ENCODE data around the gene XRCC6.
A peak's percentile ranks its signal among the peaks of the same experiment; 100 is the strongest.
"Not testable (repeated sequence)": the region's sequence is repeated elsewhere in the genome, so short reads cannot be mapped to it uniquely, and the experiment has no call there.

XRCC6 gene

GRCh38 chr22:41664490-41664889, 43.4 kb downstream of the XRCC6 start:
- no peak for DNase-seq (ENCODE audit: low read depth in 1 of 2, low spot score in 1 of 2)
- TF ChIP-seq JUND (IDR thresholded peaks at IDR 0.05; ENCODE audit: low read depth), result no peak
- in situ Hi-C loops (cut with HindIII; ENCODE audit: low pct_unique_long_range_greater_than_20kb, low sequenced_read_pairs), result no loop called here

- no peak for DNase-seq (ENCODE audit: low read depth in 1 of 2, low spot score in 1 of 2)
- no peak for TF ChIP-seq JUND (IDR thresholded peaks at IDR 0.05; ENCODE audit: low read depth)
- in situ Hi-C loops (cut with HindIII; ENCODE audit: low pct_unique_long_range_greater_than_20kb, low sequenced_read_pairs), result no loop called here
These were observed 43.9 kb downstream of the XRCC6 start for GRCh38 chr22:41664951-41665350.

GRCh38 chr22:41668971-41669911, 48.1 kb downstream of the XRCC6 start:
- in situ Hi-C loops (cut with HindIII; ENCODE audit: low pct_unique_long_range_greater_than_20kb, low sequenced_read_pairs), result no loop called here
- DNase-seq (ENCODE audit: low read depth in 1 of 2, low spot score in 1 of 2), result no peak

GRCh38 chr22:41672096-41672495, 51.0 kb downstream of the XRCC6 start:
- DNase-seq (ENCODE audit: low read depth in 1 of 2, low spot score in 1 of 2), result peak in 1 of 2 experiments; percentile 78

More at GRCh38 chr22:41668971-41669911, 48.1 kb downstream of the XRCC6 start:
- no peak for TF ChIP-seq JUND (IDR thresholded peaks at IDR 0.05; ENCODE audit: low read depth)

GRCh38 chr22:41672780-41673509, 51.9 kb downstream of the XRCC6 start:
- in situ Hi-C loops (cut with HindIII; ENCODE audit: low pct_unique_long_range_greater_than_20kb, low sequenced_read_pairs), result no loop called here
- TF ChIP-seq JUND (IDR thresholded peaks at IDR 0.05; ENCODE audit: low read depth), result no peak
- peak in 1 of 2 experiments; percentile 62 for DNase-seq (ENCODE audit: low read depth in 1 of 2, low spot score in 1 of 2)

More at GRCh38 chr22:41672096-41672495, 51.0 kb downstream of the XRCC6 start:
- in situ Hi-C loops (cut with HindIII; ENCODE audit: low pct_unique_long_range_greater_than_20kb, low sequenced_read_pairs), result not testable (repeated sequence)

GRCh38 chr22:41674846-41675340, 53.8 kb downstream of the XRCC6 start:
- in situ Hi-C loops (cut with HindIII; ENCODE audit: low pct_unique_long_range_greater_than_20kb, low sequenced_read_pairs), result no loop called here
- TF ChIP-seq JUND (IDR thresholded peaks at IDR 0.05; ENCODE audit: low read depth), result no peak
- no peak for DNase-seq (ENCODE audit: low read depth in 1 of 2, low spot score in 1 of 2)

GRCh38 chr22:41676134-41676533, 55.0 kb downstream of the XRCC6 start:
- no peak for TF ChIP-seq JUND (IDR thresholded peaks at IDR 0.05; ENCODE audit: low read depth)
- no peak for DNase-seq (ENCODE audit: low read depth in 1 of 2, low spot score in 1 of 2)
- in situ Hi-C loops (cut with HindIII; ENCODE audit: low pct_unique_long_range_greater_than_20kb, low sequenced_read_pairs), result no loop called here

- no peak for DNase-seq (ENCODE audit: low read depth in 1 of 2, low spot score in 1 of 2)
- no peak for TF ChIP-seq JUND (IDR thresholded peaks at IDR 0.05; ENCODE audit: low read depth)
- in situ Hi-C loops (cut with HindIII; ENCODE audit: low pct_unique_long_range_greater_than_20kb, low sequenced_read_pairs), result no loop called here
These were observed 60.5 kb downstream of the XRCC6 start for GRCh38 chr22:41681616-41682015.

GRCh38 chr22:41682033-41682807, 61.1 kb downstream of the XRCC6 start:
- in situ Hi-C loops (cut with HindIII; ENCODE audit: low pct_unique_long_range_greater_than_20kb, low sequenced_read_pairs), result no loop called here
- no peak for DNase-seq (ENCODE audit: low read depth in 1 of 2, low spot score in 1 of 2)
- TF ChIP-seq JUND (IDR thresholded peaks at IDR 0.05; ENCODE audit: low read depth), result no peak

GRCh38 chr22:41683052-41683451, 62.0 kb downstream of the XRCC6 start:
- no peak for DNase-seq (ENCODE audit: low read depth in 1 of 2, low spot score in 1 of 2)
- in situ Hi-C loops (cut with HindIII; ENCODE audit: low pct_unique_long_range_greater_than_20kb, low sequenced_read_pairs), result no loop called here
- no peak for TF ChIP-seq JUND (IDR thresholded peaks at IDR 0.05; ENCODE audit: low read depth)

GRCh38 chr22:41683616-41684015, 62.5 kb downstream of the XRCC6 start:
- TF ChIP-seq JUND (IDR thresholded peaks at IDR 0.05; ENCODE audit: low read depth), result no peak
- in situ Hi-C loops (cut with HindIII; ENCODE audit: low pct_unique_long_range_greater_than_20kb, low sequenced_read_pairs), result no loop called here

GRCh38 chr22:41684194-41684593, 63.1 kb downstream of the XRCC6 start:
- DNase-seq (ENCODE audit: low read depth in 1 of 2, low spot score in 1 of 2), result no peak
- in situ Hi-C loops (cut with HindIII; ENCODE audit: low pct_unique_long_range_greater_than_20kb, low sequenced_read_pairs), result no loop called here
- no peak for TF ChIP-seq JUND (IDR thresholded peaks at IDR 0.05; ENCODE audit: low read depth)

More at GRCh38 chr22:41683616-41684015, 62.5 kb downstream of the XRCC6 start:
- no peak for DNase-seq (ENCODE audit: low read depth in 1 of 2, low spot score in 1 of 2)

- in situ Hi-C loops (cut with HindIII; ENCODE audit: low pct_unique_long_range_greater_than_20kb, low sequenced_read_pairs); DNase-seq (ENCODE audit: low read depth in 1 of 2, low spot score in 1 of 2): not testable (repeated sequence)
These were observed 65.8 kb downstream of the XRCC6 start for GRCh38 chr22:41686890-41687289.

Data from T47D (cell line).